Activated CD4-positive, alpha-beta memory T cell treated with anti-CD3 and anti-CD28 coated beads for 36 hours (primary cell): Measurements from ENCODE around the gene DNMT1. TPM values are rescaled to one million over a fixed set of nuclear protein-coding genes. Genes with fewer than 3 reads are reported as not detected.
A peak's percentile ranks its signal among the peaks of the same experiment; 100 is the strongest.

ENCODE experiments used
- CTCF ChIA-PET: fragments of 350-600 bp; sonication (Branson Sonifier 250); formaldehyde crosslinking; loops from one replicate; lab custom pipeline; 2021; ENCODE audit warnings: antibody characterized with exemption, inconsistent platforms; lab: Charles Lee
- POLR2A ChIA-PET: fragments of 350-600 bp; sonication (Branson Sonifier 250); formaldehyde crosslinking; loops from one replicate; lab custom pipeline; 2021; ENCODE audit warnings: antibody characterized with exemption; lab: Charles Lee
- DNase-seq: peaks from one replicate; pipeline ENCODE4 v3.0.0-alpha.2; 2020
- H3K27ac Mint-ChIP-seq: one replicate; pipeline ENCODE4 v1.8.0; 2021; ENCODE audit warnings: mixed read lengths
- H3K27me3 Mint-ChIP-seq: one replicate; pipeline ENCODE4 v1.8.0; 2021; ENCODE audit warnings: mixed read lengths
- H3K36me3 Mint-ChIP-seq: one replicate; pipeline ENCODE4 v1.8.0; 2021; ENCODE audit warnings: mixed read lengths
- H3K4me1 Mint-ChIP-seq: one replicate; pipeline ENCODE4 v1.8.0; 2021; ENCODE audit warnings: low read depth, mixed read lengths
- H3K4me3 Mint-ChIP-seq: one replicate; pipeline ENCODE4 v1.8.0; 2021; ENCODE audit warnings: mild to moderate bottlenecking, mixed read lengths
- H3K9me3 Mint-ChIP-seq: one replicate; pipeline ENCODE4 v1.8.0; 2021; ENCODE audit warnings: mixed read lengths
- intact Hi-C: fragments of 100-400 bp; cut with micrococcal nuclease; formaldehyde crosslinking; loops from one replicate; pipeline ENCODE4 v1.15.1; 2023
- total RNA-seq, 2 experiments: library from RNA; stranded (reverse); gene quantifications; one replicate each; pipeline ENCODE4 v1.2.3, GENCODE V29; 2021

DNMT1 gene
- total RNA-seq, 2 experiments from 2014 or later: 356 to 357 TPM

DNA sequence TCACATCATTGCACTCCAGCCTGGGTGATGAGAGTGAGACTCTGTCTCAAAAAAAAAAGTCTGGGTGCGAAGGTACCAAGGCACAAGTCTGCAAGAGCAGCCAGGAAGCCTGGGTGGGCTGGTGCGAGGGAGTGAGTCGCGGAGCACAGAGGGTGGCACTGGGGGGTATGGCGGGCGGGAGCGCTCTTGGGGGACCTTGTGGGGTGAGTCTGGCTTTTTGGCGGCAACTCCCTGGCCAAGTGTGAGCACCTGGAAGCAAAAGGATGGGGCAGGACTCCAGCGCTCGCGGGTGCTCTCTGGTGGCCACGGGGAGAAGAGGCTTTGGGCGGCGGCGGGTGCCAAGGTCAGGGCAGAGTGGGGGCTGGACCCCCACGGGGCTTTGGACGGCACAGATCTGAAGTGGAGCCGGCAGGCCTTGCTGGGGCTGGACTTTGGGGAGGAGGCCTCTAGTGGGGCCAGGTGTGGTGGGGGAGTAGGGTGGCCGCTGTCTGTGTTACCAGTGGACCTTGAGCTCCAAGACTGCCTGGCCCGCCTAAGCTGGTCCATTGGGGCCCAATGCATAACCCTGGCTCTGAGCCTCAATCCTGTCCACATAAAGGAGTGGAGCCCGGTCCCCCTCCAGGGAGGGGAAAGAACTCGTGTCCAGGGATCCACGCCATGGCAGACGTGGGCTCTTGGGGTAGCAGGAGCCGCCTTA lies 81.7 kb downstream of the DNMT1 start:
- intact Hi-C loops: loop anchor here (1.0 to 5.0 kb wide), 4 partner anchors 9 to 181 kb away; no protein-coding TSS in a partner anchor
- DNase-seq: peak; percentile 82
- Mint-ChIP-seq H3K4me3 (peak overlapping the region; percentile 67), H3K36me3 (peaks cover 63% of the 10 kb centered on the region), H3K27ac (peak overlapping the region; percentile 95), H3K9me3 (no peaks in the 10 kb centered on the region), H3K4me1 (peaks cover 57% of the 10 kb centered on the region), H3K27me3 (no peaks in the 10 kb centered on the region)
- POLR2A ChIA-PET: interaction anchor here (0.5 to 8.7 kb wide), 7 partner anchors 8 to 182 kb away, joined by 3 to 76 read pairs (median 5); partner anchors contain the start of genes ANGPTL6 and PPAN
- CTCF ChIA-PET: interaction anchor here (0.6 to 9.4 kb wide), 14 partner anchors 9 to 182 kb away, joined by 3 to 96 read pairs (median 4); partner anchors contain the start of genes ANGPTL6 and MRPL4

GRCh38 chr19:10112037-10112761 lies 82.6 kb downstream of the DNMT1 start:
- Mint-ChIP-seq H3K4me3 (peak overlapping the region; percentile 67), H3K9me3 (no peaks in the 10 kb centered on the region), H3K36me3 (peaks cover 71% of the 10 kb centered on the region), H3K27me3 (no peaks in the 10 kb centered on the region), H3K27ac (peak overlapping the region; percentile 95), H3K4me1 (peaks cover 60% of the 10 kb centered on the region)
- ChIA-PET POLR2A (interaction anchor here (0.8 to 8.7 kb wide), 6 partner anchors 7 to 181 kb away, joined by 3 to 76 read pairs (median 5); partner anchors contain the start of genes ANGPTL6 and PPAN), CTCF (interaction anchor here (0.6 to 9.4 kb wide), 7 partner anchors 8 to 180 kb away, joined by 3 to 96 read pairs (median 5); partner anchors contain the start of genes ANGPTL6 and ICAM1)
- peak; percentile 85 for DNase-seq
- intact Hi-C loops: loop anchor here (1.0 to 5.0 kb wide), 3 partner anchors 8 to 180 kb away; no protein-coding TSS in a partner anchor

DNA sequence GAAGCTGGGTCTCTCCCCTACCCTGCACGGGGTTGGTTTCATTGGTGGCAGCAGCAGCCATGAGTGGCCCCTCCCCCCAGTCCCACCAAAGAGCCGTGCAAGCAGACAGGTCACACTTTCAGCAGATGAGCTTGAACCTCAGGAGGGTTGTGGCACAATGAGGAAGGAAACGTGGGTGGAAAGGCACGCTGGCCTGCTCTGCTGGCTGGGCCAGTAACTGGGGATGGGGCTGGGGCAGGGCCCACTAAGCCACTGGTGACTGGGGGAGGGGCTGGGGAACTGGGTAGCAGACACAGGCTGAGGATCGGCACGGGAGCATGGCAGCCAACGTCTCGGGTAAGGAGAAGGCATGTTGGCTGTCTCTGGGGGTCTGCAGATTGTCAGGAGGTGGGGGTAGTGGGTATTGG lies 83.3 kb downstream of the DNMT1 start, which contains the start of gene P2RY11:
P2RY11 (plus strand) TSS at position 289 of the 407 bp plus-strand sequence; CDS start at position 318, 29 bp downstream.
- Mint-ChIP-seq H3K27me3 (no peaks in the 10 kb centered on the region), H3K4me1 (peaks cover 66% of the 10 kb centered on the region), H3K36me3 (peaks cover 75% of the 10 kb centered on the region), H3K27ac (peak within 1 kb of the TSS; percentile 95), H3K4me3 (peak within 1 kb of the TSS; percentile 67), H3K9me3 (no peaks in the 10 kb centered on the region)
- intact Hi-C loops: loop anchor here (5.0 kb wide), 1 partner anchor 179 kb away; no protein-coding TSS in a partner anchor
- POLR2A ChIA-PET: interaction anchor here (0.8 to 8.7 kb wide), 4 partner anchors 10 to 28 kb away, joined by 3 to 75 read pairs (median 4); no protein-coding TSS in a partner anchor
- CTCF ChIA-PET: interaction anchor here (1.0 to 9.4 kb wide), 2 partner anchors 13 to 36 kb away, joined by 3 to 96 read pairs; no protein-coding TSS in a partner anchor
- DNase-seq: peak; percentile 86

- Mint-ChIP-seq H3K27ac (peak overlapping the region; percentile 95), H3K4me3 (peak overlapping the region; percentile 67), H3K4me1 (peaks cover 61% of the 10 kb centered on the region), H3K36me3 (peaks cover 73% of the 10 kb centered on the region), H3K9me3 (no peaks in the 10 kb centered on the region), H3K27me3 (no peaks in the 10 kb centered on the region)
- intact Hi-C loops: loop anchor here (5.0 kb wide), 1 partner anchor 179 kb away; no protein-coding TSS in a partner anchor
- POLR2A ChIA-PET: interaction anchor here (1.4 to 8.7 kb wide), 2 partner anchors 13 to 20 kb away, joined by 3 to 75 read pairs; no protein-coding TSS in a partner anchor
- CTCF ChIA-PET: interaction anchor here (1.0 to 9.4 kb wide), 3 partner anchors 13 to 139 kb away, joined by 3 to 96 read pairs (median 4); no protein-coding TSS in a partner anchor
- DNase-seq: no peak
These were observed 83.8 kb downstream of the DNMT1 start for GRCh38 chr19:10110972-10111317.

DNA sequence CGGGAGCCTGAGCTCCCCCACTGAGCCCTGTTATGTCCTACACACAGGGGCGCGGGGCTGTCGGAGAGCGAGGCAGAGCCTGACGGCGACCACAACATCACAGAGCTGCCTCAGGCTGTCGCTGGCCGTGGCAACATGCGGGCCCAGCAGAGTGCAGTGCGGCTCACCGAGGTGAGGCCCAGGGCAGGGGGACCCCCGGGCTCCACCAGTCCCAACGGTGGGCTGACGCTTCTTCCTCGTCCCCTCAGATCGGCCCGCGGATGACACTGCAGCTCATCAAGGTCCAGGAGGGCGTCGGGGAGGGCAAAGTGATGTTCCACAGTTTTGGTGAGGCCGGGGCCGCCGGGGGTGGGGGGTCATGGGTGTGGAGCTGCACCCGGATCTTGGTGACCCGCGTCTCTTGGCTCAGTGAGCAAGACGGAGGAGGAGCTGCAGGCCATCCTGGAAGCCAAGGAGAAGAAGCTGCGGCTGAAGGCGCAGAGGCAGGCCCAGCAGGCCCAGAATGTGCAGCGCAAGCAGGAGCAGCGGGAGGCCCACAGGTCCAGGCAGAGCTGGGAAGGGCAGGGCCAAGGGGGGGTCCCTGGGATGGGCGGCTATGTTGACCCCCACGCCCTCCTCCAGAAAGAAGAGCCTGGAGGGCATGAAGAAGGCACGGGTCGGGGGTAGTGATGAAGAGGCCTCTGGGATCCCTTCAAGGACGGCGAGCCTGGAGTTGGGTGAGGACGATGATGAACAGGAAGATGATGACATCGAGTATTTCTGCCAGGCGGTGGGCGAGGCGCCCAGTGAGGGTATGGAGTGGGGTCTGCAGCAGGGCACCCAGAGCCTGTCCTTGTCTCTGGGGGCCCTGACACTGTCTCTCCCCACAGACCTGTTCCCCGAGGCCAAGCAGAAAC lies 84.4 kb downstream of the DNMT1 start:
- no peak for DNase-seq
- no peaks in the 10 kb centered on the region for H3K9me3 Mint-ChIP-seq
- POLR2A ChIA-PET: interaction anchor here (1.0 to 3.0 kb wide), 2 partner anchors 13 to 15 kb away, joined by 5 to 14 read pairs; no protein-coding TSS in a partner anchor
- H3K36me3 Mint-ChIP-seq: peaks cover 70% of the 10 kb centered on the region
- no peaks in the 10 kb centered on the region for H3K27me3 Mint-ChIP-seq
- H3K4me3 Mint-ChIP-seq: peak overlapping the region; percentile 64
- CTCF ChIA-PET: interaction anchor here (1.2 to 9.4 kb wide), 3 partner anchors 9 to 140 kb away, joined by 4 to 96 read pairs (median 4); no protein-coding TSS in a partner anchor
- peaks cover 62% of the 10 kb centered on the region for H3K4me1 Mint-ChIP-seq
- intact Hi-C loops: loop anchor here (5.0 kb wide), 1 partner anchor 178 kb away; no protein-coding TSS in a partner anchor
- H3K27ac Mint-ChIP-seq: peak overlapping the region; percentile 95

- DNase-seq: no peak
These were observed 85.2 kb downstream of the DNMT1 start for GRCh38 chr19:10109528-10109927.

DNA sequence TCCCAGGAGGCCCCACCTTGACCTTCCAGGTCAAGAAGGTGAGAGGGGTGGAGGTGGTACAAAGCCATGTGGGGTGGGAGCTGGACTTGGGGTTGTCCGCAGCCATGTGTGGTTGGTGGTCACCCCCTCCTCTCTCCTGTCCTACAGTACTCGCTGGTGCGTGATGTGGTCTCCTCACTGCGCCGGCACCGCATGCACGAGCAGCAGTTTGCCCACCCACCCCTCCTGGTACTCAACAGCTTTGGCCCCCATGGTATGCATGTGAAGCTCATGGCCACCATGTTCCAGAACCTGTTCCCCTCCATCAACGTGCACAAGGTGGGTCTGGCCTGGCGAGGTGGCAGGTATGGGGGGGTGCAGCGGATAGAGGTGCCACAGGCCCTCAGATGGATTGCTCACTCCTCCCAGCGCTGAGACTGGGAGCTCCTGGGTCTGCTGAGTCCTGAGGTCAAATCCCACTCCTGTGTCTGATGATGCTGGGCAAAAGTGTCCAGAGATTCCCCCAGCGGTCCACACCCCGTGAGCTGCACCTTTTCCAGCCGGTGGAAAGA lies 86.9 kb downstream of the DNMT1 start:
- Mint-ChIP-seq H3K9me3 (no peaks in the 10 kb centered on the region), H3K27ac (peak overlapping the region; percentile 99), H3K36me3 (peaks cover 57% of the 10 kb centered on the region), H3K4me1 (peaks cover 72% of the 10 kb centered on the region), H3K4me3 (peak overlapping the region; percentile 88), H3K27me3 (no peaks in the 10 kb centered on the region)
- ChIA-PET CTCF (interaction anchor here (0.7 to 3.5 kb wide), 5 partner anchors 10 to 142 kb away, joined by 3 to 16 read pairs (median 9); partner anchors contain the start of gene EIF3G), POLR2A (interaction anchor here (1.0 to 7.2 kb wide), 4 partner anchors 7 to 14 kb away, joined by 3 to 76 read pairs (median 12); no protein-coding TSS in a partner anchor)
- intact Hi-C loops: loop anchor here (5.0 to 10.0 kb wide), 3 partner anchors 144 to 1801 kb away; partner anchors contain the start of genes CD320, CDKN2D, KRI1 and MRPL4
- DNase-seq: no peak

More at GRCh38 chr19:10109528-10109927, 85.2 kb downstream of the DNMT1 start:
- peaks cover 68% of the 10 kb centered on the region for H3K4me1 Mint-ChIP-seq
- peak overlapping the region; percentile 32 for H3K4me3 Mint-ChIP-seq
- H3K9me3 Mint-ChIP-seq: no peaks in the 10 kb centered on the region
- H3K36me3 Mint-ChIP-seq: peaks cover 64% of the 10 kb centered on the region
- POLR2A ChIA-PET: interaction anchor here (0.7 to 3.0 kb wide), 4 partner anchors 9 to 86 kb away, joined by 3 to 14 read pairs (median 8); no protein-coding TSS in a partner anchor
- intact Hi-C loops: loop anchor here (5.0 to 10.0 kb wide), 3 partner anchors 143 to 1802 kb away; partner anchors contain the start of genes CD320, CDKN2D, KRI1 and MRPL4
- H3K27me3 Mint-ChIP-seq: no peaks in the 10 kb centered on the region
- H3K27ac Mint-ChIP-seq: peak overlapping the region; percentile 59
- CTCF ChIA-PET: interaction anchor here (1.2 to 9.4 kb wide), 3 partner anchors 9 to 141 kb away, joined by 4 to 96 read pairs (median 4); no protein-coding TSS in a partner anchor

DNA sequence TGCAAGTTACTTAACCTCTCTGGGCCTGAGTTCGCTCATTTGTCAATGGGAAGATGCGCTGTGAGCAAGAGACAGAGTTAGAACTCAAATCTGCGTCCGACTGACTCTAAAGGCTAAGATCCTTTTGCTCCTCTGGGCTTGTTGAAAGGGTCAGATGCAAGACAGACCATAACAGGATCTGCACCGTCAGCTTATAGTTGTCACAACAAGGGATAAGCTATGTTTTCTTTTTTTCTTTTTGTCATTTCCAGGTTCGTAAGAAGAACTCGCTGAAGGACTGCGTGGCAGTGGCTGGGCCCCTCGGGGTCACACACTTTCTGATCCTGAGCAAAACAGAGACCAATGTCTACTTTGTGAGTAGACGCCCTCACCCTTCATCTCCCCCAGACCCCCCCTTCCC lies 87.5 kb downstream of the DNMT1 start:
- peak overlapping the region; percentile 88 for H3K4me3 Mint-ChIP-seq
- no peak for DNase-seq
- H3K27ac Mint-ChIP-seq: peak overlapping the region; percentile 99
- ChIA-PET POLR2A (interaction anchor here (1.0 to 7.2 kb wide), 4 partner anchors 8 to 14 kb away, joined by 3 to 76 read pairs (median 22); no protein-coding TSS in a partner anchor), CTCF (interaction anchor here (0.7 to 3.5 kb wide), 6 partner anchors 9 to 143 kb away, joined by 3 to 16 read pairs (median 7); partner anchors contain the start of gene EIF3G)
- intact Hi-C loops: loop anchor here (5.0 to 10.0 kb wide), 3 partner anchors 145 to 1800 kb away; partner anchors contain the start of genes CD320, CDKN2D, KRI1 and MRPL4
- peaks cover 53% of the 10 kb centered on the region for H3K36me3 Mint-ChIP-seq
- H3K27me3 Mint-ChIP-seq: no peaks in the 10 kb centered on the region
- H3K4me1 Mint-ChIP-seq: peaks cover 72% of the 10 kb centered on the region
- H3K9me3 Mint-ChIP-seq: no peaks in the 10 kb centered on the region

DNA sequence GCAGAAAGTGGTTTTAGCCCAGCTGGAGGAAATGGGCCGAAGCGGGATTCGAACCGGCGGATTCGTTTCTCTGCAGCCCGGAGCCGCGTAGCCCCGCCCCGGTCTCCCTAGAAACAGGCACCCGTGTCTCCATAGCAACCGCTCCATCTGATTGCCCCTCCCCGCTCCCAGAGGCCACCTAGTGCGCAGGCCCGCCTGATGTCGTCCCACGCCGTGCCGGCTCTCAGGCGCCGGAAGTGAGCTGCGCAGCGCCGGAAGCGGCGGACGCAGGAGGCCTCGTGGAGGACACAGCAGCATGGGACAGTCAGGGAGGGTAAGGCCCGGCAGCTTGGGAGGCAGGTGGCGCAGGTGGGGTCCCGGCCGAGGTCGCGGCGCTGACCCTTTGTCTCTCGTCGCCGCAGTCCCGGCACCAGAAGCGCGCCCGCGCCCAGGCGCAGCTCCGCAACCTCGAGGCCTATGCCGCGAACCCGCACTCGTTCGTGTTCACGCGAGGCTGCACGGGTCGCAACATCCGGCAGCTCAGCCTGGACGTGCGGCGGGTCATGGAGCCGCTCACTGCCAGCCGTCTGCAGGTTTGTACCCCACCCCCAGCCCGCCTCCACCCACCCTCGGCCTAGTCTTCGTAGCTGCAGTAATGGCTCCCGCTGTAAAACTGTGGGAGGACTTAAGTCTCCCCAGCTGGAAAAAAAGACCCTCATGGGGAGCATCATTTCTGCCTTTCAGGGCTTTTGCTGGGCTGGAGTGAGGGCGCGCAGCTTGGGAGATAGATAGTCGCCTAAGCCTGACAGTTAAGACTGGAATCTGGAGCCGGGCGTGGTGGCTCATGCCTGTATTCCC lies 88.4 kb downstream of the DNMT1 start, which contains the start of gene PPAN:
PPAN (plus strand) TSS at position 263 of the 837 bp plus-strand sequence; CDS start at position 296, 33 bp downstream.
- H3K9me3 Mint-ChIP-seq: no peaks in the 10 kb centered on the region
- DNase-seq: peak; percentile 99
- peak within 1 kb of the TSS; percentile 88 for H3K4me3 Mint-ChIP-seq
- no peaks in the 10 kb centered on the region for H3K27me3 Mint-ChIP-seq
- H3K36me3 Mint-ChIP-seq: peaks cover 47% of the 10 kb centered on the region
- intact Hi-C loops: loop anchor here (5.0 to 10.0 kb wide), 3 partner anchors 146 to 1799 kb away; partner anchors contain the start of genes CD320, CDKN2D, KRI1 and MRPL4
- peaks cover 67% of the 10 kb centered on the region for H3K4me1 Mint-ChIP-seq
- peak within 1 kb of the TSS; percentile 99 for H3K27ac Mint-ChIP-seq
- CTCF ChIA-PET: interaction anchor here (0.8 to 3.5 kb wide), 8 partner anchors 8 to 174 kb away, joined by 3 to 16 read pairs (median 6); partner anchors contain the start of gene EIF3G
- POLR2A ChIA-PET: interaction anchor here (0.9 to 7.2 kb wide), 4 partner anchors 9 to 130 kb away, joined by 3 to 76 read pairs (median 17); no protein-coding TSS in a partner anchor
